Lower lobe of right lung (tissue), 2 donors: ENCODE measurements around the gene AEBP2. TPM values are rescaled to one million over a fixed set of nuclear protein-coding genes. Genes with fewer than 3 reads are reported as not detected.
"Not testable (repeated sequence)": the region's sequence is repeated elsewhere in the genome, so short reads cannot be mapped to it uniquely, and the experiment has no call there.

Experiments used
- ATAC-seq, 2 donors: fragments of 200-7000 bp; cut with Tn5 transposase; one replicate each; pipeline ENCODE4 v1.9.1; 2020 to 2022; ENCODE audit warnings: mild to moderate bottlenecking in 2 of 2, moderate library complexity in 2 of 2
- DNase-seq: peaks from one replicate; pipeline ENCODE4 v3.0.0-alpha.2; 2020
- H3K27ac ChIP-seq: fragments of 200-600 bp; one replicate; pipeline ENCODE4 v1.8.0; 2022
- H3K27me3 ChIP-seq: fragments of 200-600 bp; one replicate; pipeline ENCODE4 v1.8.0; 2022; ENCODE audit warnings: low read depth
- H3K36me3 ChIP-seq: fragments of 200-600 bp; one replicate; pipeline ENCODE4 v1.8.0; 2022; ENCODE audit warnings: mild to moderate bottlenecking
- H3K4me1 ChIP-seq: fragments of 200-600 bp; one replicate; pipeline ENCODE4 v1.8.0; 2022
- H3K4me3 ChIP-seq: fragments of 200-600 bp; one replicate; pipeline ENCODE4 v1.8.0; 2022; ENCODE audit warnings: mild to moderate bottlenecking
- H3K9me3 ChIP-seq: fragments of 200-600 bp; one replicate; pipeline ENCODE4 v1.8.0; 2022
- intact Hi-C: fragments of 100-400 bp; cut with DNase I; formaldehyde crosslinking; loops from one replicate; pipeline ENCODE4 v1.11.0; 2022
- total RNA-seq: library from RNA; stranded (reverse); fragmentation: NEBNext Ultra II Directional; extraction: Animal tissue kit (Norgen Biotek cat#: 25700); gene quantifications from one replicate; pipeline ENCODE4 v1.2.1, GENCODE V29; 2021
- TF ChIP-seq, protein P1 (sequence below): fragments of 200-600 bp; IDR thresholded peaks from one replicate; pipeline ENCODE4 v1.8.0; 2022; ENCODE audit warnings: antibody characterized with exemption, mild to moderate bottlenecking
- donor health status: DM: no; HTN: yes; CAD: no; lungs with severe emphysema.

The AEBP2 gene
- total RNA-seq, 1 donor from 2014 or later: 36.7 TPM

DNA sequence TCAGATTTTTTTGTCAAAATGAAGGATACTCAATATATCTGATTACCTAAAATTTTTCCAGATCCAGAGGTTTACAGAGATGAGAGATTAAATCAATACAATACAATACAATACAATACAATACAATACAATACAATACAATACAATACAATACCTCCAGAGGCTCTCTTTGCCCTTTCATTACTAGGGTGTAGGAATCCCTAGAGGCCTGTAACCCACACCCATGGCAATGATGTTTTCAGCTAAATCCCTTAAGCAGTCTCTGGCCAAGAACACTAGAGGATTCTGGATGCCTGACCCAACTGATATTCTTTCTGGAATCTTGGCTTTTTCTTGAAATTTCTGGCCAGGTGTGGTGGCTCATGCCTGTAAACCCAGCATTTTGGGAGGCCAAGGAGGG lies 23.7 kb upstream of the AEBP2 start:
- Histone ChIP-seq H3K27me3 (no peaks in the 10 kb centered on the region), H3K36me3 (no peaks in the 10 kb centered on the region), H3K9me3 (no peaks in the 10 kb centered on the region), H3K4me1 (peaks cover 4% of the 10 kb centered on the region), H3K27ac (no peak overlapping the region), H3K4me3 (no peak overlapping the region)
- DNase-seq (no peak), ATAC-seq (no peak)
- TF ChIP-seq, protein P1, sequence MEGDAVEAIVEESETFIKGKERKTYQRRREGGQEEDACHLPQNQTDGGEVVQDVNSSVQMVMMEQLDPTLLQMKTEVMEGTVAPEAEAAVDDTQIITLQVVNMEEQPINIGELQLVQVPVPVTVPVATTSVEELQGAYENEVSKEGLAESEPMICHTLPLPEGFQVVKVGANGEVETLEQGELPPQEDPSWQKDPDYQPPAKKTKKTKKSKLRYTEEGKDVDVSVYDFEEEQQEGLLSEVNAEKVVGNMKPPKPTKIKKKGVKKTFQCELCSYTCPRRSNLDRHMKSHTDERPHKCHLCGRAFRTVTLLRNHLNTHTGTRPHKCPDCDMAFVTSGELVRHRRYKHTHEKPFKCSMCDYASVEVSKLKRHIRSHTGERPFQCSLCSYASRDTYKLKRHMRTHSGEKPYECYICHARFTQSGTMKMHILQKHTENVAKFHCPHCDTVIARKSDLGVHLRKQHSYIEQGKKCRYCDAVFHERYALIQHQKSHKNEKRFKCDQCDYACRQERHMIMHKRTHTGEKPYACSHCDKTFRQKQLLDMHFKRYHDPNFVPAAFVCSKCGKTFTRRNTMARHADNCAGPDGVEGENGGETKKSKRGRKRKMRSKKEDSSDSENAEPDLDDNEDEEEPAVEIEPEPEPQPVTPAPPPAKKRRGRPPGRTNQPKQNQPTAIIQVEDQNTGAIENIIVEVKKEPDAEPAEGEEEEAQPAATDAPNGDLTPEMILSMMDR: no peak
- intact Hi-C loops: no loop called here

DNA sequence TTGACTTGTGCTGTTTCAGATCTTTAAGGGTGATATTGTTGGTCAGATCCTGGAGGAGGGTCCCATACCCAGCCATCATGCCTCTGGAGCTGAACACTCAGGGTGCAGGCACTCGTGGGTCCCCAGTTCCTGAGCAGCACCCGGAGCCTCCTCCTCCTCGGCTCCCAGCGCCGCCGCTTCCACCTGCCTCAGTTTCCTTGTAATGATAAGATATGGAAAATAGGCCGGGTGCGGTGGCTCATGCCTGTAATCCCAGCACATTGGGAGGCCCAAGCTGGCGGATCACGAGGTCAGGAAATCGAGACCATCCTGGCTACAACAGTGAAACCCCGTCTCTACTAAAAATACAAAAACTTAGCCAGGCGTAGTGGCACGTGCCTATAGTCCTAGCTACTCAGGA lies 20.2 kb upstream of the AEBP2 start:
- Histone ChIP-seq H3K4me3 (no peak overlapping the region), H3K4me1 (no peaks in the 10 kb centered on the region), H3K27ac (no peak overlapping the region), H3K27me3 (no peaks in the 10 kb centered on the region), H3K9me3 (no peaks in the 10 kb centered on the region), H3K36me3 (no peaks in the 10 kb centered on the region)
- DNase-seq: no peak
- TF ChIP-seq, protein P1: no peak
- ATAC-seq: no peak
- intact Hi-C loops: no loop called here

DNA sequence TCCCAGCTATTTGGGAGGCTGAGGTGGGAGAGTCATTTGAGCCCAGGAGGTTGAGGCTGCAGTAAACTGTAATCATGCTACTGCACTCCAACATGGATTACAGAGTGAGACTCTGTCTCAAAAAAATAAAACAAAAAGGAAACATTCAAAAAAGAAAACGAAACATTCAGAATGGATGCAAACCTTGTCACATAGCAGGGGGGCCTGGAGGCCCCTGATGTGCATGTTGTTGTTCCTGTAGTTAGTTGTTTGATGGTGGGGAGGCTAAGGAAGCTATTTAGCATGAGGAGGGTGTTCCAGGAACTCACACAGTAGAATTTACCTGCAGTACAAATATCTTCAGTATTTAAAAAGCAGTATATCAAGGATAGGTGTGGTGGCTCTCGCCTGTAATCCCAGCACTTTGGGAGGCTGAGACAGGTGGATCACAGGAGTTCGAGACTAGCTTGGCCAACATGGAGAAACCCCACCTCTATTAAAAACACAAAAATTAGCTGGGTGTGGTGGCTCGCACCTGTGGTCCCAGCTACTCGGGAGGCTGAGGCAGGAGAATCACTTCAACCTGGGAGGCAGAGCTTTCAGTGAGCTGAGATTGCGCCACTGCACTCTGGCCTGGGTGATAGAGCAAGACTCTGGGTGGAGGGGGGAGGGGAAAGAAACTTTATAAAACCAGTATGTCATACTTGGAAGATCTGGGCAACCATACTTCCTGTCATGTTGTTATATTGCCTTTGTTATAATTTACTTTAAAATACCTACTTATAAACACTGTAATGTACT lies 17.6 kb upstream of the AEBP2 start:
- no peaks in the 10 kb centered on the region for H3K9me3 ChIP-seq
- no peak for DNase-seq
- TF ChIP-seq, protein P1: no peak
- no peaks in the 10 kb centered on the region for H3K36me3 ChIP-seq
- H3K27ac ChIP-seq: no peak overlapping the region
- no peak for ATAC-seq
- no peaks in the 10 kb centered on the region for H3K4me1 ChIP-seq
- intact Hi-C loops: no loop called here
- no peak overlapping the region for H3K4me3 ChIP-seq
- H3K27me3 ChIP-seq: no peaks in the 10 kb centered on the region

DNA sequence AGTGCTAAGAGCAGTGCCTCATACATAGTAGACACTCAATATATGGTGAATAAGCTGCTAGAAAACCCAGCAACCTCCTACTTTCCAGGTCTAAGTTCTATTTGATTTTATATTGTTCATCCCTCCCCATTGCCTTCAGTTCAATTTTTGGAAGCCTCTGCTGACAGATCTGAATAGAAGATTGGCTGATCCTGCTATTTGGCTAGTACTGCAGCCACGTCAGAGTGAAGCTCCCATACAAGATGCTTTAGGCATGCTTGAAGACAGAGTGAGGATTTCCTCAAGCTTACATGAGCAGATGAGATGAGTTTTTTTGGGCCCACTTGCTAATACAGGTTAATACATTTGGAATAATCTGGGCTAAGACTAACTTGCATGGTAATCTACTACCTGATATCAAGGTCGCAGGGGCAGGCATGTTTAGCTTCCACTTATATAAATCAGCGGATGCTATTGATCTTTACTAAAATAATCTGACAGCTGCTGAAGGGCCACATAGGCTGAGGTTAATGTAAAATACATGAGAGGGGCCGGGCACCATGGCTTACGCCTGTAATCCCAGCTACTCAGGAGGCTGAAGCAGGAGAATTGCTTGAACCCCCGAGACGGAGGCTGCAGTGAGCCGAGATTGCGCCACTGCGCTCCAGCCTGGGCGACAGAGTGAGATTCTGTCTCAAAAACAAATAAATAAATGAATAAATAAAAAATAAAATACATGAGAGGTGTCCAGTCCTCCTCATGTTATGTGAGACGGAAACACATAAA lies 15.9 kb upstream of the AEBP2 start:
- TF ChIP-seq, protein P1: no peak
- no peak for DNase-seq
- Histone ChIP-seq H3K27me3 (no peaks in the 10 kb centered on the region), H3K36me3 (no peaks in the 10 kb centered on the region), H3K4me3 (no peak overlapping the region), H3K4me1 (no peaks in the 10 kb centered on the region), H3K27ac (no peak overlapping the region), H3K9me3 (no peaks in the 10 kb centered on the region)
- ATAC-seq: no peak
- intact Hi-C loops: no loop called here

DNA sequence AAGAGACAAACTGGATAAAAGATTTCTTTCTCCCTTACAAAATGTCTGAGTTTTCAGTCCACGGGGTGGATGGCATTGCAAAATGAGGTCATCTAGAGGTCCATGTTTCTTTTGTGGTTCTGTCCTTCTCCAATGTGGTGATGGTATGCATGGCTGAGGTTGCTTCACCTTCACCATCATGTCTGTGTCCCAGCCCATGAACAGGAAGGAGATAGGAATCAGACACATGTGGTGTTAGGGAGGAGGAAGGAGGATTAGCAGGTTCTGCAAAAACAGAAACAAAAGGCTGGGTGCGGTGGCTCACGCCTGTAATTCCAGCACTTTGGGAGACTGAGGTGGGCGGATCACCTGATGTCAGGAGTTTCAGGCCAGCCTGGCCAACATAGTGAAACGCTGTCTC lies 11.0 kb upstream of the AEBP2 start:
- Histone ChIP-seq H3K27me3 (no peaks in the 10 kb centered on the region), H3K4me3 (no peak overlapping the region), H3K27ac (no peak overlapping the region), H3K36me3 (no peaks in the 10 kb centered on the region), H3K4me1 (no peaks in the 10 kb centered on the region), H3K9me3 (no peaks in the 10 kb centered on the region)
- peak in 1 of 2 donors; percentile 77 for ATAC-seq
- no peak for DNase-seq
- TF ChIP-seq, protein P1: no peak
- intact Hi-C loops: no loop called here

DNA sequence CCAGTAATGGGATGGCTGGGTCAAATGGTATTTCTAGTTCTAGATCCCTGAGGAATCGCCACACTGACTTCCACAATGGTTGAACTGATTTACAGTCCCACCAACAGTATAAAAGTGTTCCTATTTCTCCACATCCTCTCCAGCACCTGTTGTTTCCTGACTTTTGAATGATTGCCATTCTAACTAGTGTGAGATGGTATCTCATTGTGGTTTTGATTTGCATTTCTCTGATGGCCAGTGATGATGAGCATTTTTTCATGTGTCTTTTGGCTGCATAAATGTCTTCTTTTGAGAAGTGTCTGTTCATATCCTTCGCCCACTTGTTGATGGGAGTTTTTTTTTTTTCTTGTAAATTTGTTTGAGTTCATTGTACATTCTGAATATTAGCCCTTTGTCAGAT lies 9.8 kb upstream of the AEBP2 start:
- H3K9me3 ChIP-seq, H3K36me3 ChIP-seq, H3K4me3 ChIP-seq, H3K27ac ChIP-seq, ATAC-seq, H3K27me3 ChIP-seq, H3K4me1 ChIP-seq, intact Hi-C loops, DNase-seq: not testable (repeated sequence)
